Activated T-cell treated with anti-CD3 and anti-CD28 coated beads, Interleukin-2, amount 50 U/mL, for 4 hours (primary cell): ENCODE measurements around the gene PRKAG2. TPM values are rescaled to one million over a fixed set of nuclear protein-coding genes. Genes with fewer than 3 reads are reported as not detected.
A peak's percentile ranks its signal among the peaks of the same experiment; 100 is the strongest.

ENCODE experiments used
- ATAC-seq, 2 donors: fragments of 200-7000 bp; cut with Tn5 transposase; one replicate each; pipeline ENCODE4 v1.10.0; 2021
- DNase-seq: peaks from one replicate; pipeline ENCODE4 v3.0.0-alpha.2; 2020
- H3K27me3 Mint-ChIP-seq: one replicate; pipeline ENCODE4 v1.8.0; 2021; ENCODE audit warnings: low read depth, mixed read lengths
- H3K36me3 Mint-ChIP-seq: one replicate; pipeline ENCODE4 v1.8.0; 2022; ENCODE audit warnings: mixed read lengths; ENCODE audit not compliant: insufficient read depth
- H3K4me1 Mint-ChIP-seq: one replicate; pipeline ENCODE4 v1.8.0; 2021; ENCODE audit warnings: low read depth, mixed read lengths
- H3K4me3 Mint-ChIP-seq: one replicate; pipeline ENCODE4 v1.8.0; 2021; ENCODE audit warnings: mild to moderate bottlenecking, moderate library complexity, mixed read lengths
- H3K9me3 Mint-ChIP-seq: one replicate; pipeline ENCODE4 v1.8.0; 2021; ENCODE audit warnings: mixed read lengths
- total RNA-seq, 3 donors: library from RNA; stranded (reverse); gene quantifications; one replicate each; pipeline ENCODE4 v1.2.1, GENCODE V29; 2021

Gene PRKAG2
- total RNA-seq, 3 donors from 2014 or later = 28.6 to 31.5 (median 29.3) TPM

- DNase-seq (no peak), ATAC-seq (no peak)
- H3K9me3 Mint-ChIP-seq = no peaks in the 10 kb centered on the region
- peaks cover 5% of the 10 kb centered on the region for H3K4me1 Mint-ChIP-seq
- H3K4me3 Mint-ChIP-seq = no peak overlapping the region
- peaks cover 5% of the 10 kb centered on the region for H3K36me3 Mint-ChIP-seq
- H3K27me3 Mint-ChIP-seq = no peaks in the 10 kb centered on the region
Measured at GRCh38 chr7:151859111-151859947, 17.6 kb downstream of the PRKAG2 start.

- Mint-ChIP-seq H3K36me3 (peaks cover 5% of the 10 kb centered on the region), H3K27me3 (no peaks in the 10 kb centered on the region), H3K9me3 (no peaks in the 10 kb centered on the region), H3K4me1 (peaks cover 5% of the 10 kb centered on the region), H3K4me3 (no peak overlapping the region)
- DNase-seq (no peak), ATAC-seq (no peak)
Measured at GRCh38 chr7:151858456-151858855, 18.5 kb downstream of the PRKAG2 start.

GRCh38 chr7:151857866-151858450 lies 19.0 kb downstream of the PRKAG2 start:
- Mint-ChIP-seq H3K36me3 (peaks cover 5% of the 10 kb centered on the region), H3K4me1 (peaks cover 7% of the 10 kb centered on the region), H3K9me3 (no peaks in the 10 kb centered on the region), H3K27me3 (no peaks in the 10 kb centered on the region), H3K4me3 (no peak overlapping the region)
- DNase-seq = no peak
- ATAC-seq = no peak

- no peaks in the 10 kb centered on the region for H3K27me3 Mint-ChIP-seq
- no peak overlapping the region for H3K4me3 Mint-ChIP-seq
- ATAC-seq = no peak
- H3K4me1 Mint-ChIP-seq = peaks cover 10% of the 10 kb centered on the region
- H3K36me3 Mint-ChIP-seq = peaks cover 5% of the 10 kb centered on the region
- H3K9me3 Mint-ChIP-seq = no peaks in the 10 kb centered on the region
- DNase-seq = no peak
Measured at GRCh38 chr7:151857412-151857811, 19.5 kb downstream of the PRKAG2 start.

GRCh38 chr7:151856516-151856915 lies 20.4 kb downstream of the PRKAG2 start:
- Mint-ChIP-seq H3K4me3 (no peak overlapping the region), H3K36me3 (peaks cover 5% of the 10 kb centered on the region), H3K27me3 (no peaks in the 10 kb centered on the region), H3K4me1 (peaks cover 17% of the 10 kb centered on the region), H3K9me3 (no peaks in the 10 kb centered on the region)
- no peak for DNase-seq
- ATAC-seq = no peak

DNA sequence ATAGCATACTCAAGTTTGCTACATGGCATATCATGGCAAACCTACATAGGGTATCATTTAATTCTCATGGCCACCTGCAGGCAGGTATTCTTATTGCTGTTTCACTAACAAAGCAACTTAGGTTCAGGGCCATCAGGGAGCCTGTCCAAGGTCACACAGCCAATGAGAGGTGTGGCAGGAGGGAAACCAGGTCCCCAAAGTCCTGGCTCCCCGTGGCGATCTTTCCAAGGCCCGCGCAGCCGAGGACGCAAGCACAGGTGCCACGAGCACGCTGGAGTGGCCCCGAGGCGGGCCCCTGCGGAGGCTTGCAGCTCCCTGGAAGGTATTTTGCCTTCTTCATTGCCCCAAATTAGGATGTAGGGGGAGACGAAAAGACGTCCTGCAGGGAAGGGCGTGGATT lies 20.8 kb downstream of the PRKAG2 start:
- ATAC-seq (no peak), DNase-seq (no peak)
- H3K9me3 Mint-ChIP-seq = no peaks in the 10 kb centered on the region
- no peak overlapping the region for H3K4me3 Mint-ChIP-seq
- peaks cover 21% of the 10 kb centered on the region for H3K4me1 Mint-ChIP-seq
- H3K27me3 Mint-ChIP-seq = no peaks in the 10 kb centered on the region
- H3K36me3 Mint-ChIP-seq = peaks cover 5% of the 10 kb centered on the region

- DNase-seq (no peak), ATAC-seq (no peak)
- no peak overlapping the region for H3K4me3 Mint-ChIP-seq
- peaks cover 5% of the 10 kb centered on the region for H3K36me3 Mint-ChIP-seq
- H3K4me1 Mint-ChIP-seq = peaks cover 28% of the 10 kb centered on the region
- H3K9me3 Mint-ChIP-seq = no peaks in the 10 kb centered on the region
- no peaks in the 10 kb centered on the region for H3K27me3 Mint-ChIP-seq
Measured at GRCh38 chr7:151854720-151855071, 22.2 kb downstream of the PRKAG2 start.

DNA sequence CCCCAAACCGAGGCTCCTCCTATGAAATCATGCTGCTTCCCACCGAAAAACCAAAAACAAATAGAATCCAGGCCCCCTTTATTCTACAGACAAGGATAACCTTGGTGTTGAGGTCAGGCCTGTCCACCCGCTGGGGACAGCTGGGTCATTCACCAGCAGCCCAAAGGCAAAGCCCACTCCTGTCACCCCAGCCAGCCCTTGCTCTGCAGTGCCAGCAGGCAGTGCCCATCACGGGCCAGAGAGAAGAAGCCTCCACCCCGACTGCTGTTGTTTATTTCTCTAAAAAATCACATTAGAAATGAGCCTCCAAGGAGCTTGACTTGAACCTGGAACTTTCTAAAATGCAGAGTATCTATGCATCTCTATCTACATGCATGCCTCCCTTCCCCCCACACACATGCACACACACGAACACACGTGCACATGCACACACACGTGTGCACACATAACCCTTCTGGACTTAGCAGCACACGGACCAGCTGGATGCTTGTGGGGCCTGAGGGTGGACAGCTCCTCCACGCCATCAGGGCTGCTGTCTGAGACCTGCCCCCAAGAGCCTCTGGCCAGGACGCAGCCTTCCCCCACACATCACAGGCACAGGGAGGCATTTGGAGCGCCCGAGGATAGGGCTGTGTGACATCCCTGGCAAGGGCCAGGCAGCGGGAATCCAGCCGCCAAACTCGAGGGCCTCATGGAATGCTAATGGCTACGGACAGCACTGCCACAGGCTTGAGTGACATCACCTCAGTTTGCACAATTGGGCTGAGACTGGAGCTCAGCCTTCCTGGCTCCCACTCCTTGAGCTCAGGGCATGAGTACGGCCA lies 22.8 kb downstream of the PRKAG2 start:
- no peak for ATAC-seq

DNA sequence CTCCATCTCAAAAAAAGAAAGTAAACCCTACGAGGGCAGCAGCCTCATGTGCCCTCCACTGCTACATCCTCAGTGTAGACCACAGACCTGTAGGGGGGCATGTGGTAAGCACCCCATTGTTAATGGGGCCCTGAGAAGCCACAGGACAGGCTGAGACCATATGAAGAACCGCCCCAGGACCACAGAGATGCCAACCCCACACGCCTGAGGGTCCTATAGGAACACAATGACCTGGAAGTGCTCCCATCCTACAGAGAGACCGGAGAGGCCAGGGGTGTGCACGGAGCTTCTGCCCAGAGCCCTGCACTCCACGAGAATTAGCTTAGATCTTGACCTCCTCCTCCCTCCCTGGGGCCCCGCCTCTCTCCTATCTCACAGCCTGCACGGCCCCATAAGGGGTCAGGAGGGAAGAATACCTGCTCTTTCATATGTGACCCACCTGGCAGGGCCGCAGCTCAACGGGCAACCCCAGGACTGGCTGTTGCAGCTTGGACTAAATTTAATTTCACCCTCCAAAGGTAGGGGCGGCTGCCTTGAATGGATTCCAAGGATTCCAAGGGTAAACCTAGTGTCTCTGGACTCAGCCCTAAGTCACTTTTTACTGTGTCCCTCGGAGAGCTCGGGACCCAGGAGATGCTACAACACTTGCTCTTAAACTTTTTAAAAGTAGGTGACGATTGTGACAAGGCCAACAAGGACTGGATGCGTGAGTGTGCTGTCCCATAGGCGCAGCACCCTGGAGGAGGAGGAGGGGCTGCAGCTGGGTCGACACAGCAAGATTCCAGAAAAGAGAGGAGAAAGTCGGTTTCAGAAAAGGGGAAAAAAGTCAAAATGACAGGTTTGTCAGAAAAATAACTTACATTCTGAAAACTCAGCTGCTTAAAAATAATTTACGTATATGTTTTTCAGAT lies 24.2 kb downstream of the PRKAG2 start:
- Mint-ChIP-seq H3K36me3 (no peaks in the 10 kb centered on the region), H3K4me3 (no peak overlapping the region), H3K27me3 (no peaks in the 10 kb centered on the region), H3K9me3 (no peaks in the 10 kb centered on the region), H3K4me1 (peaks cover 28% of the 10 kb centered on the region)
- DNase-seq (no peak), ATAC-seq (no peak)

More for the DNA sequence above, 22.8 kb downstream of the PRKAG2 start:
- peaks cover 28% of the 10 kb centered on the region for H3K4me1 Mint-ChIP-seq
- H3K4me3 Mint-ChIP-seq = no peak overlapping the region
- peaks cover 2% of the 10 kb centered on the region for H3K36me3 Mint-ChIP-seq
- DNase-seq = no peak
- H3K27me3 Mint-ChIP-seq = no peaks in the 10 kb centered on the region
- H3K9me3 Mint-ChIP-seq = no peaks in the 10 kb centered on the region

DNA sequence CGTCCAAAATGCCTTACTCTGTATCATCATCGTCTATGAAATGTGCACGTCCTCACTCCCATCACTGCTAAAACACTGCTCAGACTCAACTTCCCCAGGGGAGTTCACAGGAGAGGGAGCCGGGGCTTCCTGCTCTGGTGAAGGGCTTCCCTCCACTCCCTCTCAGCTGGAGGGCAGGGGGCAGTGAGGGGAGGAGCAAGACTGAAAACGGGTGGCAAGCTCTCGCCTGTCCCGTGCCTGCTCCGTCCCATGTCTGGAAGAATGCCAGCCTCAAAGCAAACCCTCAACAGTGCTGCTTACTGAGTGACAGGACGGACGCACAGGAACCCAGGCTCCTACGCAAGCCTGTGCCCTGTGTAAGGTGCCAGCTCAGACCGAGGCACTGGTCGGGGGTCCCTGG lies 25.1 kb downstream of the PRKAG2 start:
- no peaks in the 10 kb centered on the region for H3K9me3 Mint-ChIP-seq
- peak; percentile 22 to 32 for ATAC-seq
- H3K36me3 Mint-ChIP-seq = no peaks in the 10 kb centered on the region
- H3K27me3 Mint-ChIP-seq = no peaks in the 10 kb centered on the region
- no peak for DNase-seq
- peak overlapping the region; percentile 67 for H3K4me3 Mint-ChIP-seq
- H3K4me1 Mint-ChIP-seq = peaks cover 28% of the 10 kb centered on the region

DNA sequence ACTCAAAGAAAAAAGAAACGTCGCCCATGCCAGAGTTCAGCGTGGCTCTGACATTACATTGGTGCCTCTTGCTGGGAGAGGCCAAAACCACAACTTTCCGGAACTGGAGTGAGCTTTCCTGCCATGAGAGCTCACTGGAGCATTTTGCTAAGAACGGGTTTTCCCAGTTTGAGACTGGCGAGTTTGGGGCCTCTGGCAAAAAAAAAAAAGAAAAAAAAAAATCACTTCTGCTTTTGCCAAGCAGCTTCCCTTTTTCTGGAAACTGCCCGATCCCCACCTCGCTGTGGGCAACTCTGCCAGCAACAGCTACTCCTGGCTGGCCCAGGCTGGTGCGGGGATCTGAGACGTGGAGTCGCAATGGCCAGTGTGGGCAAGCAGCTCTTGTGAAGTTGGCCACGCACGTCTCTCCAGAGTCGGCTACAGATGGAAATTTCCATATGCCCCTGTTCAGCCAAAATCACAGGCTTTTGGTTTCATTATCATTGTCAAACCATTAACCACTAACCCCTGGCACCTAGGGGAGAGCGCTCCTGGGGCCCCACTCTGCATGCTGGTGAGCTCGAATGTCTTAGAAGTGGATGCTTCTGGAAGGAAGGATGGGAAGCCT lies 25.7 kb downstream of the PRKAG2 start:
- ATAC-seq (peak; percentile 65 to 81), DNase-seq (no peak)
- no peaks in the 10 kb centered on the region for H3K27me3 Mint-ChIP-seq
- peaks cover 25% of the 10 kb centered on the region for H3K4me1 Mint-ChIP-seq
- no peaks in the 10 kb centered on the region for H3K36me3 Mint-ChIP-seq
- peak overlapping the region; percentile 67 for H3K4me3 Mint-ChIP-seq
- no peaks in the 10 kb centered on the region for H3K9me3 Mint-ChIP-seq

GRCh38 chr7:151850491-151851124 lies 26.3 kb downstream of the PRKAG2 start:
- Mint-ChIP-seq H3K27me3 (no peaks in the 10 kb centered on the region), H3K36me3 (no peaks in the 10 kb centered on the region), H3K4me3 (peak overlapping the region; percentile 67), H3K4me1 (peaks cover 25% of the 10 kb centered on the region), H3K9me3 (no peaks in the 10 kb centered on the region)
- ATAC-seq (no peak), DNase-seq (no peak)

GRCh38 chr7:151849879-151850260 lies 27.0 kb downstream of the PRKAG2 start:
- Mint-ChIP-seq H3K27me3 (no peaks in the 10 kb centered on the region), H3K4me3 (no peak overlapping the region), H3K36me3 (no peaks in the 10 kb centered on the region), H3K4me1 (peaks cover 25% of the 10 kb centered on the region), H3K9me3 (no peaks in the 10 kb centered on the region)
- DNase-seq = no peak
- ATAC-seq = no peak
